HTERT RPE-1 (cell line): ENCODE measurements around the gene RAB11B.
"Not testable (repeated sequence)": the region's sequence is repeated elsewhere in the genome, so short reads cannot be mapped to it uniquely, and the experiment has no call there.

Source experiments
- in situ Hi-C: fragments of 300-500 bp; cut with MboI; formaldehyde crosslinking; loops from 4 replicates; pipeline ENCODE4 v1.14.3; 2020; ENCODE audit warnings: low sequenced_read_pairs

Gene RAB11B

DNA sequence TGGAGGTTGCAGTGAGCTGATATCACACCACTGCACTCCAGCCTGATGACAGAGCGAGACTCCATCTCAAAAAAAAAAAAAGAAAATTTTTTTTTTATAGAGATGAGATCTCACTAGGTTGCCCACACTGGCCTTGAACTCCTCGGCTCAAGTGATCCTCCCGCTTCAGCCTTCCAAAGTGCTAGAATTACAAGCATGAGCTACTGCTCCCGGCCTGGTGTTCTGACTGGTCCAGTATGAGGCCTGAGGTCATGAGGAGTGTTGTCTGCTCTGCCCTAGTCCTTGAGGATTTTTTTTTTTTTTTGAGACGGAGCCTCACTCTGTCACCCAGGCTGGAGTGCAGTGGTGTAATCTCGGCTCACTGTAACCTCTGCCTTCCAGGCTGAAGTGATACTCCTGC is 35.2 kb downstream of the RAB11B start:
- in situ Hi-C loops = not testable (repeated sequence)

DNA sequence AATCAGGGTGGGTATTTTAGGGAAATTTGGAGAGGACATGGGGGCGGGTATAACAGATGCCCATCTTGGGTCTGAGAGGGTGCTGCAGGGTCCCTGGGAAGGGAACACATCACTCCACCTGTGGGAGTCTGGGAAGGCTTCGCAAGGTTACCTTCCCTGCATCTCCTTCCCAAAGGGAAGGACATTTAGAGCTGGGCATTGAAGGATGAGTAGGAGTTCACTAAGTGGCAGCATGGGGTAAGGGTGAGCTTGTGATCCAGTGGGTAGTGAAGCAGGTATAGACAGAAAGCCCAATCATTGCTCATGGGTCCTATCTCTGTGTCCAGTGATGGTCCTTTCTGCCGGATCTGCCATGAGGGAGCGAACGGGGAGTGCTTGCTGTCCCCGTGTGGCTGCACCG is 36.1 kb downstream of the RAB11B start:
- in situ Hi-C loops = no loop called here

GRCh38 chr19:8429044-8429443 is 38.9 kb downstream of the RAB11B start:
- in situ Hi-C loops = no loop called here

DNA sequence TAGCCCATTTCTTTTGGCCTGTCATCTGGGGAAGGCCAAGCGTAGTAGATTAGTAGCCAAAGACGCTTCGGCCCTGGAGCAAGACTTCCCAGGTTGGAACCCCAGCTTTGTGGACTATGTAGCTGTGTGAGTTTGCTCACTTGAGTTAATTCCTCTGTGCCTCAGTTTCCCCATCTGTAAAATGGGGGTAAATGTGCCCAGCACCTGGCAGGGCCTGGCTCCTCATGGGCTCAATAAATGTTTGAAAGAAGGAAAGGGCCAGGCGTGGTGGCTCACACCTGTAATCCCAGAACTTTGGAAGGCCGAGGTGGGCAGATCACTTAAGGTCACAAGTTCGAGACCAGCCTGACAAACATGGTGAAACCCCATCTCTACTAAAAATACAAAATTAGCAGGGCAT is 39.7 kb downstream of the RAB11B start:
- in situ Hi-C loops = no loop called here

- in situ Hi-C loops = no loop called here
Measured at GRCh38 chr19:8430650-8431049, 40.5 kb downstream of the RAB11B start.

GRCh38 chr19:8438236-8438635 is 48.1 kb downstream of the RAB11B start:
- in situ Hi-C loops = no loop called here

DNA sequence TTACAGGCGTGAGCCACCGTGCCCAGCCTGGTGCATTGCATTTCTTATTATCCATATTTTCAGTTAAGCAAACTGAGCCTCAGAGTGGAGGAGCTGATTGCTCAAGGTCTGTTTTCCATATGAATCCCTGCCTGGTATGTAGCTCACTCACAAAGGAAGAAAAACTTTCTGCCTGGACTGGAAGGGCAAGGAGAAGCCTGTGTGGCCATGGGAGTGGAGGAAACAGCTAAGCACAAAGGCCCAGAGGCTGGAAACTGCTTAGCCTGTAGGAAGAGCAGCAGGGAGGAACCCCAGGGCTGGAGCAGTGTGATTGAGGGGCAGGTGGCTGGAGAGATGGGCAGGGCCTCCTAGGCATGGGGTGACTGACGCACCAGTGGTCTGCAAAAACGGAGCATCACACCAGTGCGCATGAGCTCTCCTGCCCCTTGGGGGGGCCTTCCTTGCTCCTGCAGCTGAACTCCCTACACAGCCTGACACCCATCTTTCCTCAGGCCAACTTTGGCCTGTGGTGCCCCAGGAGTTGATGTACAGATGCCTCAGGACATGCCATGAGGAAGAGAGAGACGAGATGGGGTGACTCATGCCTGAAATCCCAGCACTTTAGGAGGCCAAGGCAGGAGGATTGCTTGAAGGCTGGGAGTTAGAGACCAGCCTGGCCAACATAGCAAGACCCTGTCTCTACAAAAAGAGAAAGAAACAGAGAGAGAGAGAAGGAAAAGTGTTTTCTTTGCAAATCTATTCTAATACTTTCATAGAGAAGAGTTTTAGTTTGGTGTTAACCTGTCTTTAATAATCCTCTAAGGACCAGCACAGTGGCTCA is 51.8 kb downstream of the RAB11B start:
- in situ Hi-C loops = no loop called here

- in situ Hi-C loops = not testable (repeated sequence)
Measured at GRCh38 chr19:8444140-8444676, 54.0 kb downstream of the RAB11B start.

- in situ Hi-C loops = no loop called here
Measured at GRCh38 chr19:8444677-8445487, 54.7 kb downstream of the RAB11B start, which contains the start of gene HNRNPM. Gene HNRNPM, plus strand, starts transcription at chr19:8444975. Its CDS starts 24 bp downstream, at chr19:8444999.

DNA sequence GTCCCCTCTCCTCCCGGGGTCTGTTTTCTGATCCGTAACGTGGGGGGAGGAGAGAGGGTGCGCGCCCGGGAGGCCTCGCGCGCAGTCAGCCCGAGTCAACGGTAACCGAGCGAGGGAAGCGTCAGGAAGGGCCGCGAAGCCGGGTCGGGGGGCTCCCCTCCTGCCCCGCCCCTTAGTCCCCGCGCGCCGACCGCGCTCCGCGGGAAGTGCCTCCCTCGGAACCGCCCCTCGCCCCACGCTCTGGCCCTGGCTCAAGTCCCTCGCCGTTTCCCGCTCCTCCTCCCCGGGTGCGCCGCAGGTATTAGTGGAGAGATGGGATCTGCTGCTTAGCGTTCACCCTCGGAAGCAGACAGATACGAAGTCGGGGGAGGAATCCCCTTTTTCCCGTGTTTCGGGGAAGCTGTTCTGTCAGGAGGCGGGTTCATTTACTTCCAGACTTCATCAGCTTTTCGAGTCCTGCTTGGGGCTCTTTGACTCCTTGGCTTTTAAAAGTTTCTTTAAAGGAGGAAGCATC is 55.4 kb downstream of the RAB11B start:
- in situ Hi-C loops = no loop called here

DNA sequence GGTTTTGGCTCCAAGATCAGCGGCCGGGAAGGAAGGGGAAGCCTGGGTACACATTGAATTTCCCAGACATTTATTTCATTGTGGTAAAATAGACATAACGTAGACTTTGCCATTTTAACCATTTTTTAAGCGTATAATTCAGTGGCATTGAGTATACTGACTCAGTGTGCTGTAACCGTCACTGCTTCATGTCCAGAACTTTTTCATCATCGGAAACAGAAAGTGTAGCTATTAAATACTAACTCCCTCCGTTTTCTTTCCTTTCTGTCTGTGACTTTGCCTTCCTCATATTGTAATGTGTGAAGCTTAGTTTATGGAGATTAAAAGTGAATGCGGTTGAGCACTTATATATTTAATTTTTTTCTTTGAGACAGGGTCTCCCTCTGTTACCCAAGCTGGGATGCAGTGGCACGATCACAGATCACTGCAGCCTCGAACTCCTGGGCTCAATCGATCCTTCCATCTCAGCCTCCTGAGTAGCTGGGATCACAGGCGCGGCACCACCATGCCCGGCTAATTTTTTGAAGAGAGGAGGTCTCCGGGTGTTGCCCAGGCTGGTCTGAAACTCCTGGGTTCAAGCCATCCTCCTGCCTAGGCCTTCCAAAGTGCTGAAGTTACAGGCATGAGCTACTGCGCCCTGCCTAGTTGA is 56.0 kb downstream of the RAB11B start:
- in situ Hi-C loops = no loop called here

- in situ Hi-C loops = no loop called here
Measured at GRCh38 chr19:8449830-8450229, 59.7 kb downstream of the RAB11B start.

GRCh38 chr19:8451377-8451776 is 61.2 kb downstream of the RAB11B start:
- in situ Hi-C loops = no loop called here

- in situ Hi-C loops = no loop called here
Measured at GRCh38 chr19:8451885-8452284, 61.7 kb downstream of the RAB11B start.

- in situ Hi-C loops = no loop called here
Measured at GRCh38 chr19:8452446-8453123, 62.4 kb downstream of the RAB11B start.

GRCh38 chr19:8453616-8454015 is 63.5 kb downstream of the RAB11B start:
- in situ Hi-C loops = no loop called here
